Brain microvascular endothelial cell (primary cell): Measurements from ENCODE around the gene PHC3.

Experiments
- DNase-seq: peaks from one replicate; pipeline ENCODE4 v3.0.0-alpha.2; 2020
- H3K27ac ChIP-seq: fragments of 250-450 bp; sonication (Bioruptor Pico); 2 replicates; pipeline ENCODE4 v1.5.1; 2020; ENCODE audit warnings: mild to moderate bottlenecking, moderate library complexity
- H3K27me3 ChIP-seq: fragments of 250-450 bp; sonication (Bioruptor Pico); replicated peaks from 2 replicates; pipeline ENCODE4 v1.5.1; 2020; ENCODE audit warnings: mild to moderate bottlenecking
- H3K36me3 ChIP-seq: fragments of 250-450 bp; sonication (Bioruptor Pico); replicated peaks from 2 replicates; pipeline ENCODE4 v1.5.1; 2020; ENCODE audit warnings: mild to moderate bottlenecking
- H3K4me3 ChIP-seq: 2 replicates; pipeline ENCODE4 v1.5.1; 2011; ENCODE audit warnings: low read depth, mild to moderate bottlenecking, control low read depth, low read length, moderate library complexity
- CTCF ChIP-seq: IDR thresholded peaks from 2 replicates; pipeline ENCODE4 v1.5.1; 2011; ENCODE audit warnings: low read depth, mild to moderate bottlenecking, moderate library complexity, low read length, control low read depth, inconsistent platforms; ENCODE audit errors: missing control alignments
- in situ Hi-C: cut with HindIII; loops from 2 replicates; pipeline ENCODE4 v1.10.0; 2017; ENCODE audit warnings: low sequenced_read_pairs, low pct_ligation_motif_present

PHC3 gene

GRCh38 chr3:170180908-170181885, at the start of gene PHC3:
PHC3 (minus strand) TSS chr3:170181733; CDS start chr3:170181715, 18 bp downstream.
- in situ Hi-C loops: no loop called here
- Histone ChIP-seq H3K36me3 (peaks cover 13% of the 10 kb centered on the region), H3K4me3 (peak within 1 kb of the TSS; percentile 98), H3K27me3 (no peaks in the 10 kb centered on the region), H3K27ac (peak within 1 kb of the TSS; percentile 74)
- no peak for TF ChIP-seq CTCF
- DNase-seq: peak; percentile 85

- Histone ChIP-seq H3K4me3 (no peak overlapping the region), H3K27ac (no peak overlapping the region), H3K36me3 (no peaks in the 10 kb centered on the region), H3K27me3 (no peaks in the 10 kb centered on the region)
- no peak for TF ChIP-seq CTCF
- DNase-seq: peak; percentile 20
- in situ Hi-C loops: no loop called here
Observed at GRCh38 chr3:170228093-170228766, 46.7 kb upstream of the PHC3 start.

GRCh38 chr3:170226426-170226960, 45.0 kb upstream of the PHC3 start:
- Histone ChIP-seq H3K4me3 (no peak overlapping the region), H3K27me3 (no peaks in the 10 kb centered on the region), H3K36me3 (no peaks in the 10 kb centered on the region), H3K27ac (no peak overlapping the region)
- DNase-seq: no peak
- no peak for TF ChIP-seq CTCF
- in situ Hi-C loops: no loop called here

GRCh38 chr3:170225166-170225565, 43.6 kb upstream of the PHC3 start:
- Histone ChIP-seq H3K36me3 (no peaks in the 10 kb centered on the region), H3K27ac (no peak overlapping the region), H3K27me3 (no peaks in the 10 kb centered on the region), H3K4me3 (no peak overlapping the region)
- TF ChIP-seq CTCF: no peak
- in situ Hi-C loops: no loop called here
- DNase-seq: no peak

- no peaks in the 10 kb centered on the region for H3K36me3 ChIP-seq
- H3K27ac ChIP-seq: peak overlapping the region; percentile 100
- H3K4me3 ChIP-seq: peak overlapping the region; percentile 78
- DNase-seq: peak; percentile 11
- in situ Hi-C loops: no loop called here
- TF ChIP-seq CTCF: peak; percentile 30
- H3K27me3 ChIP-seq: no peaks in the 10 kb centered on the region
Observed at GRCh38 chr3:170222647-170223541, 41.4 kb upstream of the PHC3 start.
